GM23338 (cell line): ENCODE data around the gene CPE. TPM values are rescaled to one million over a fixed set of nuclear protein-coding genes. Genes with fewer than 3 reads are reported as not detected.

Experiments
- ATAC-seq: fragments of 200-7000 bp; cut with Tn5 transposase; 3 replicates; pipeline ENCODE4 v1.9.1; 2020
- DNase-seq: peaks from one replicate; pipeline ENCODE4 v3.0.0-alpha.2; 2015; ENCODE audit warnings: low spot score
- H2AFZ ChIP-seq: fragments of 200-600 bp; sonication (generic); 2 replicates; pipeline ENCODE4 v1.8.0; 2016; ENCODE audit warnings: antibody characterized with exemption, mild to moderate bottlenecking, moderate library complexity
- H3F3A ChIP-seq: fragments of 200-600 bp; sonication (generic); replicated peaks from 2 replicates; pipeline ENCODE4 v1.8.0; 2017; ENCODE audit warnings: antibody characterized with exemption, mixed run types, low read depth
- H3K27ac ChIP-seq: fragments of 200-600 bp; sonication (generic); 2 replicates; pipeline ENCODE4 v1.6.1; 2016; ENCODE audit warnings: low read depth
- H3K27me3 ChIP-seq: fragments of 200-600 bp; sonication (generic); 2 replicates; pipeline ENCODE4 v1.8.0; 2016; ENCODE audit warnings: mild to moderate bottlenecking, mixed run types, moderate library complexity; ENCODE audit not compliant: insufficient read depth
- H3K36me3 ChIP-seq: fragments of 200-600 bp; sonication (generic); 2 replicates; pipeline ENCODE4 v1.8.0; 2016; ENCODE audit warnings: mild to moderate bottlenecking; ENCODE audit not compliant: insufficient read depth
- H3K4me1 ChIP-seq: fragments of 200-600 bp; sonication (generic); 2 replicates; pipeline ENCODE4 v1.8.0; 2016; ENCODE audit warnings: mild to moderate bottlenecking, moderate library complexity; ENCODE audit not compliant: insufficient read depth
- H3K4me2 ChIP-seq: fragments of 200-600 bp; sonication (generic); 2 replicates; pipeline ENCODE4 v1.7.1; 2017; ENCODE audit warnings: mixed run types
- H3K4me3 ChIP-seq: fragments of 200-600 bp; sonication (generic); 2 replicates; pipeline ENCODE4 v1.6.1; 2016; ENCODE audit warnings: mixed run types
- H3K79me2 ChIP-seq: fragments of 200-600 bp; sonication (generic); replicated peaks from 2 replicates; pipeline ENCODE4 v1.8.0; 2017; ENCODE audit warnings: mild to moderate bottlenecking; ENCODE audit not compliant: insufficient read depth
- H3K9me2 ChIP-seq: fragments of 200-600 bp; sonication (generic); 2 replicates; pipeline ENCODE4 v1.8.0; 2017; ENCODE audit not compliant: insufficient read depth
- H4K20me1 ChIP-seq: fragments of 200-600 bp; sonication (generic); replicated peaks from 2 replicates; pipeline ENCODE4 v1.8.0; 2017; ENCODE audit warnings: mild to moderate bottlenecking; ENCODE audit not compliant: insufficient read depth
- H3K27ac Mint-ChIP-seq: 2 replicates; pipeline ENCODE4 v1.8.0; 2020; ENCODE audit warnings: inconsistent platforms, mild to moderate bottlenecking, moderate library complexity, mixed read lengths
- H3K27me3 Mint-ChIP-seq: 3 replicates; pipeline ENCODE4 v1.8.0; 2022; ENCODE audit warnings: low read depth, mild to moderate bottlenecking, moderate library complexity, mixed read lengths, inconsistent platforms; ENCODE audit not compliant: insufficient read depth, poor library complexity
- H3K36me3 Mint-ChIP-seq: 3 replicates; pipeline ENCODE4 v1.8.0; 2021; ENCODE audit warnings: low read depth, mild to moderate bottlenecking, inconsistent platforms, moderate library complexity, mixed read lengths
- H3K4me1 Mint-ChIP-seq: 3 replicates; pipeline ENCODE4 v1.8.0; 2020; ENCODE audit warnings: mild to moderate bottlenecking, inconsistent platforms, mixed read lengths
- H3K4me3 Mint-ChIP-seq: 3 replicates; pipeline ENCODE4 v1.8.0; 2021; ENCODE audit warnings: moderate library complexity, mild to moderate bottlenecking, inconsistent platforms, mixed read lengths
- H3K9me3 Mint-ChIP-seq: 3 replicates; pipeline ENCODE4 v1.8.0; 2020; ENCODE audit warnings: moderate library complexity, mild to moderate bottlenecking, inconsistent platforms, mixed read lengths
- CREB1 ChIP-seq: fragments of 250-450 bp; sonication (Bioruptor Pico); IDR thresholded peaks from 2 replicates; pipeline ENCODE4 v1.5.0; 2020; ENCODE audit warnings: low read depth, mild to moderate bottlenecking, moderate library complexity
- EZH2 ChIP-seq: fragments of 200-600 bp; sonication (generic); IDR thresholded peaks from one replicate; pipeline ENCODE4 v1.8.0; 2017; ENCODE audit warnings: antibody characterized with exemption, mild to moderate bottlenecking, low read depth; ENCODE audit not compliant: unreplicated experiment
- EZH2phosphoT487 ChIP-seq: fragments of 200-600 bp; sonication (generic); IDR thresholded peaks from one replicate; pipeline ENCODE4 v1.8.1; 2018; ENCODE audit warnings: antibody characterized with exemption; ENCODE audit not compliant: unreplicated experiment
- JUNB ChIP-seq: IDR thresholded peaks from one replicate; pipeline ENCODE4 v1.6.1; 2016; ENCODE audit warnings: antibody characterized with exemption; ENCODE audit not compliant: unreplicated experiment
- NANOG ChIP-seq: IDR thresholded peaks from 2 replicates; pipeline ENCODE4 v1.6.1; 2016; ENCODE audit warnings: antibody characterized with exemption, borderline replicate concordance
- POLR2AphosphoS5 ChIP-seq: IDR thresholded peaks from 2 replicates; pipeline ENCODE4 v1.6.1; 2016; ENCODE audit warnings: antibody characterized with exemption, low read depth
- STAT1 ChIP-seq: IDR thresholded peaks from one replicate; pipeline ENCODE4 v1.6.1; 2016; ENCODE audit warnings: antibody characterized with exemption; ENCODE audit not compliant: unreplicated experiment
- ZNF114 ChIP-seq: fragments of 250-450 bp; sonication (Bioruptor Pico); IDR thresholded peaks from 2 replicates; pipeline ENCODE4 v1.5.0; 2020; ENCODE audit warnings: mild to moderate bottlenecking, moderate library complexity
- ZNF331 ChIP-seq: fragments of 250-450 bp; sonication (Bioruptor Pico); IDR thresholded peaks from 2 replicates; pipeline ENCODE4 v1.5.0; 2020; ENCODE audit warnings: low read depth, mild to moderate bottlenecking, moderate library complexity
- polyA plus RNA-seq: library from polyadenylated mRNA; unstranded; fragments of >200 nt; fragmentation: Nextera tagmentation; extraction: Ambion mirVana; gene quantifications from 2 replicates; pipeline ENCODE4 v1.2.1, GENCODE V29; 2016
- total RNA-seq: library from RNA; depleted of rRNA; stranded (reverse); fragments of >200 nt; shearing (Covaris generic); gene quantifications from 2 replicates; pipeline ENCODE4 v1.2.3, GENCODE V29; 2014
- TF ChIP-seq, protein P1 (sequence below), 2 experiments: fragments of 200-600 bp in 1 of 2; sonication (generic) in 1 of 2; conservative IDR thresholded peaks; 2 replicates each; pipeline versions ENCODE4 v1.5.1 to v1.6.1; 2016 to 2017; ENCODE audit warnings: antibody characterized with exemption in 2 of 2, low read depth in 2 of 2, mild to moderate bottlenecking in 2 of 2, moderate library complexity in 1 of 2
- TF ChIP-seq, protein P2 (sequence below): IDR thresholded peaks from 2 replicates; pipeline ENCODE4 v1.6.1; 2016; ENCODE audit warnings: antibody characterized with exemption
- TF ChIP-seq, protein P3 (sequence below): IDR thresholded peaks from one replicate; pipeline ENCODE4 v1.6.1; 2018; ENCODE audit warnings: antibody characterized with exemption; ENCODE audit not compliant: unreplicated experiment
- TF ChIP-seq, protein P4 (sequence below): fragments of 250-450 bp; sonication (Bioruptor Pico); IDR thresholded peaks from 2 replicates; pipeline ENCODE4 v1.5.0; 2020; ENCODE audit warnings: mild to moderate bottlenecking, moderate library complexity

CPE gene
- total and polyA plus RNA-seq, 2 experiments from 2014 or later: 10.3 to 16.5 TPM

DNA sequence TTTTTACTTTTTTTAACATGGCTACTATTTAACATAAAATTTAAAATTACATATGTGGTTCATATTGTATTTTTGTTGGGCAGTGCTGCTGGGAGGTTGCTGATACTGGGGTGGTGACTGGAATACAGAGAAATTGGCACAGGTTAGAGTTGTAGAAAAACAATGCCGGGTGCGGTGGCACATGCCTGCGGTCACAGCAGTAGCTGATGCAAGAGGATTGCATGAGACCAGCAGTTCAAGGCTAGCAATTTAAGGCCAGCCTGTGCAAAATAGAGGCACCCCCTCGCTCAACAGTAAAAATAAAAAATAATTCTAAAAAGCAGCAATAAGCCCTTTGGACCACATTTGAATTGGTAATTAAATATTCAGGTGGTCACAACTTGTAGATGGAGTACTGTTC, 11.8 kb upstream of the CPE start:
- Mint-ChIP-seq H3K27ac (no peak overlapping the region), H3K36me3 (no peaks in the 10 kb centered on the region), H3K4me3 (no peak overlapping the region), H3K9me3 (no peaks in the 10 kb centered on the region), H3K4me1 (peaks cover 16% of the 10 kb centered on the region), H3K27me3 (no peaks in the 10 kb centered on the region)
- DNase-seq (no peak), ATAC-seq (no peak)
- Histone ChIP-seq H3K79me2 (no peaks in the 10 kb centered on the region), H3K27ac (no peak overlapping the region), H3K4me3 (no peak overlapping the region), H4K20me1 (no peaks in the 10 kb centered on the region), H3K4me2 (no peak overlapping the region), H3F3A (no peaks in the 10 kb centered on the region), H2AFZ (no peak overlapping the region), H3K36me3 (no peaks in the 10 kb centered on the region), H3K9me2 (no peaks in the 10 kb centered on the region; the same call in 1 of the 2 replicates), H3K27me3 (no peaks in the 10 kb centered on the region), H3K4me1 (peaks cover 12% of the 10 kb centered on the region)
- TF ChIP-seq, protein P1, sequence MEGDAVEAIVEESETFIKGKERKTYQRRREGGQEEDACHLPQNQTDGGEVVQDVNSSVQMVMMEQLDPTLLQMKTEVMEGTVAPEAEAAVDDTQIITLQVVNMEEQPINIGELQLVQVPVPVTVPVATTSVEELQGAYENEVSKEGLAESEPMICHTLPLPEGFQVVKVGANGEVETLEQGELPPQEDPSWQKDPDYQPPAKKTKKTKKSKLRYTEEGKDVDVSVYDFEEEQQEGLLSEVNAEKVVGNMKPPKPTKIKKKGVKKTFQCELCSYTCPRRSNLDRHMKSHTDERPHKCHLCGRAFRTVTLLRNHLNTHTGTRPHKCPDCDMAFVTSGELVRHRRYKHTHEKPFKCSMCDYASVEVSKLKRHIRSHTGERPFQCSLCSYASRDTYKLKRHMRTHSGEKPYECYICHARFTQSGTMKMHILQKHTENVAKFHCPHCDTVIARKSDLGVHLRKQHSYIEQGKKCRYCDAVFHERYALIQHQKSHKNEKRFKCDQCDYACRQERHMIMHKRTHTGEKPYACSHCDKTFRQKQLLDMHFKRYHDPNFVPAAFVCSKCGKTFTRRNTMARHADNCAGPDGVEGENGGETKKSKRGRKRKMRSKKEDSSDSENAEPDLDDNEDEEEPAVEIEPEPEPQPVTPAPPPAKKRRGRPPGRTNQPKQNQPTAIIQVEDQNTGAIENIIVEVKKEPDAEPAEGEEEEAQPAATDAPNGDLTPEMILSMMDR (conservative IDR thresholded peaks at IDR 0.05; ENCODE audit: low read depth in 2 of 2): no peak
- no peak for TF ChIP-seq ZNF331 (CRISPR knock-in tag)
- no peak for TF ChIP-seq CREB1 (CRISPR knock-in tag)
- TF ChIP-seq STAT1: no peak
- no peak for TF ChIP-seq POLR2AphosphoS5
- TF ChIP-seq ZNF114 (CRISPR knock-in tag): no peak
- no peak for TF ChIP-seq NANOG
- no peak for TF ChIP-seq EZH2phosphoT487
- TF ChIP-seq, protein P2, sequence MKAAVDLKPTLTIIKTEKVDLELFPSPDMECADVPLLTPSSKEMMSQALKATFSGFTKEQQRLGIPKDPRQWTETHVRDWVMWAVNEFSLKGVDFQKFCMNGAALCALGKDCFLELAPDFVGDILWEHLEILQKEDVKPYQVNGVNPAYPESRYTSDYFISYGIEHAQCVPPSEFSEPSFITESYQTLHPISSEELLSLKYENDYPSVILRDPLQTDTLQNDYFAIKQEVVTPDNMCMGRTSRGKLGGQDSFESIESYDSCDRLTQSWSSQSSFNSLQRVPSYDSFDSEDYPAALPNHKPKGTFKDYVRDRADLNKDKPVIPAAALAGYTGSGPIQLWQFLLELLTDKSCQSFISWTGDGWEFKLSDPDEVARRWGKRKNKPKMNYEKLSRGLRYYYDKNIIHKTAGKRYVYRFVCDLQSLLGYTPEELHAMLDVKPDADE: no peak
- TF ChIP-seq, protein P3, sequence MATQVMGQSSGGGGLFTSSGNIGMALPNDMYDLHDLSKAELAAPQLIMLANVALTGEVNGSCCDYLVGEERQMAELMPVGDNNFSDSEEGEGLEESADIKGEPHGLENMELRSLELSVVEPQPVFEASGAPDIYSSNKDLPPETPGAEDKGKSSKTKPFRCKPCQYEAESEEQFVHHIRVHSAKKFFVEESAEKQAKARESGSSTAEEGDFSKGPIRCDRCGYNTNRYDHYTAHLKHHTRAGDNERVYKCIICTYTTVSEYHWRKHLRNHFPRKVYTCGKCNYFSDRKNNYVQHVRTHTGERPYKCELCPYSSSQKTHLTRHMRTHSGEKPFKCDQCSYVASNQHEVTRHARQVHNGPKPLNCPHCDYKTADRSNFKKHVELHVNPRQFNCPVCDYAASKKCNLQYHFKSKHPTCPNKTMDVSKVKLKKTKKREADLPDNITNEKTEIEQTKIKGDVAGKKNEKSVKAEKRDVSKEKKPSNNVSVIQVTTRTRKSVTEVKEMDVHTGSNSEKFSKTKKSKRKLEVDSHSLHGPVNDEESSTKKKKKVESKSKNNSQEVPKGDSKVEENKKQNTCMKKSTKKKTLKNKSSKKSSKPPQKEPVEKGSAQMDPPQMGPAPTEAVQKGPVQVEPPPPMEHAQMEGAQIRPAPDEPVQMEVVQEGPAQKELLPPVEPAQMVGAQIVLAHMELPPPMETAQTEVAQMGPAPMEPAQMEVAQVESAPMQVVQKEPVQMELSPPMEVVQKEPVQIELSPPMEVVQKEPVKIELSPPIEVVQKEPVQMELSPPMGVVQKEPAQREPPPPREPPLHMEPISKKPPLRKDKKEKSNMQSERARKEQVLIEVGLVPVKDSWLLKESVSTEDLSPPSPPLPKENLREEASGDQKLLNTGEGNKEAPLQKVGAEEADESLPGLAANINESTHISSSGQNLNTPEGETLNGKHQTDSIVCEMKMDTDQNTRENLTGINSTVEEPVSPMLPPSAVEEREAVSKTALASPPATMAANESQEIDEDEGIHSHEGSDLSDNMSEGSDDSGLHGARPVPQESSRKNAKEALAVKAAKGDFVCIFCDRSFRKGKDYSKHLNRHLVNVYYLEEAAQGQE: no peak
- TF ChIP-seq EZH2: no peak
- TF ChIP-seq, protein P4, sequence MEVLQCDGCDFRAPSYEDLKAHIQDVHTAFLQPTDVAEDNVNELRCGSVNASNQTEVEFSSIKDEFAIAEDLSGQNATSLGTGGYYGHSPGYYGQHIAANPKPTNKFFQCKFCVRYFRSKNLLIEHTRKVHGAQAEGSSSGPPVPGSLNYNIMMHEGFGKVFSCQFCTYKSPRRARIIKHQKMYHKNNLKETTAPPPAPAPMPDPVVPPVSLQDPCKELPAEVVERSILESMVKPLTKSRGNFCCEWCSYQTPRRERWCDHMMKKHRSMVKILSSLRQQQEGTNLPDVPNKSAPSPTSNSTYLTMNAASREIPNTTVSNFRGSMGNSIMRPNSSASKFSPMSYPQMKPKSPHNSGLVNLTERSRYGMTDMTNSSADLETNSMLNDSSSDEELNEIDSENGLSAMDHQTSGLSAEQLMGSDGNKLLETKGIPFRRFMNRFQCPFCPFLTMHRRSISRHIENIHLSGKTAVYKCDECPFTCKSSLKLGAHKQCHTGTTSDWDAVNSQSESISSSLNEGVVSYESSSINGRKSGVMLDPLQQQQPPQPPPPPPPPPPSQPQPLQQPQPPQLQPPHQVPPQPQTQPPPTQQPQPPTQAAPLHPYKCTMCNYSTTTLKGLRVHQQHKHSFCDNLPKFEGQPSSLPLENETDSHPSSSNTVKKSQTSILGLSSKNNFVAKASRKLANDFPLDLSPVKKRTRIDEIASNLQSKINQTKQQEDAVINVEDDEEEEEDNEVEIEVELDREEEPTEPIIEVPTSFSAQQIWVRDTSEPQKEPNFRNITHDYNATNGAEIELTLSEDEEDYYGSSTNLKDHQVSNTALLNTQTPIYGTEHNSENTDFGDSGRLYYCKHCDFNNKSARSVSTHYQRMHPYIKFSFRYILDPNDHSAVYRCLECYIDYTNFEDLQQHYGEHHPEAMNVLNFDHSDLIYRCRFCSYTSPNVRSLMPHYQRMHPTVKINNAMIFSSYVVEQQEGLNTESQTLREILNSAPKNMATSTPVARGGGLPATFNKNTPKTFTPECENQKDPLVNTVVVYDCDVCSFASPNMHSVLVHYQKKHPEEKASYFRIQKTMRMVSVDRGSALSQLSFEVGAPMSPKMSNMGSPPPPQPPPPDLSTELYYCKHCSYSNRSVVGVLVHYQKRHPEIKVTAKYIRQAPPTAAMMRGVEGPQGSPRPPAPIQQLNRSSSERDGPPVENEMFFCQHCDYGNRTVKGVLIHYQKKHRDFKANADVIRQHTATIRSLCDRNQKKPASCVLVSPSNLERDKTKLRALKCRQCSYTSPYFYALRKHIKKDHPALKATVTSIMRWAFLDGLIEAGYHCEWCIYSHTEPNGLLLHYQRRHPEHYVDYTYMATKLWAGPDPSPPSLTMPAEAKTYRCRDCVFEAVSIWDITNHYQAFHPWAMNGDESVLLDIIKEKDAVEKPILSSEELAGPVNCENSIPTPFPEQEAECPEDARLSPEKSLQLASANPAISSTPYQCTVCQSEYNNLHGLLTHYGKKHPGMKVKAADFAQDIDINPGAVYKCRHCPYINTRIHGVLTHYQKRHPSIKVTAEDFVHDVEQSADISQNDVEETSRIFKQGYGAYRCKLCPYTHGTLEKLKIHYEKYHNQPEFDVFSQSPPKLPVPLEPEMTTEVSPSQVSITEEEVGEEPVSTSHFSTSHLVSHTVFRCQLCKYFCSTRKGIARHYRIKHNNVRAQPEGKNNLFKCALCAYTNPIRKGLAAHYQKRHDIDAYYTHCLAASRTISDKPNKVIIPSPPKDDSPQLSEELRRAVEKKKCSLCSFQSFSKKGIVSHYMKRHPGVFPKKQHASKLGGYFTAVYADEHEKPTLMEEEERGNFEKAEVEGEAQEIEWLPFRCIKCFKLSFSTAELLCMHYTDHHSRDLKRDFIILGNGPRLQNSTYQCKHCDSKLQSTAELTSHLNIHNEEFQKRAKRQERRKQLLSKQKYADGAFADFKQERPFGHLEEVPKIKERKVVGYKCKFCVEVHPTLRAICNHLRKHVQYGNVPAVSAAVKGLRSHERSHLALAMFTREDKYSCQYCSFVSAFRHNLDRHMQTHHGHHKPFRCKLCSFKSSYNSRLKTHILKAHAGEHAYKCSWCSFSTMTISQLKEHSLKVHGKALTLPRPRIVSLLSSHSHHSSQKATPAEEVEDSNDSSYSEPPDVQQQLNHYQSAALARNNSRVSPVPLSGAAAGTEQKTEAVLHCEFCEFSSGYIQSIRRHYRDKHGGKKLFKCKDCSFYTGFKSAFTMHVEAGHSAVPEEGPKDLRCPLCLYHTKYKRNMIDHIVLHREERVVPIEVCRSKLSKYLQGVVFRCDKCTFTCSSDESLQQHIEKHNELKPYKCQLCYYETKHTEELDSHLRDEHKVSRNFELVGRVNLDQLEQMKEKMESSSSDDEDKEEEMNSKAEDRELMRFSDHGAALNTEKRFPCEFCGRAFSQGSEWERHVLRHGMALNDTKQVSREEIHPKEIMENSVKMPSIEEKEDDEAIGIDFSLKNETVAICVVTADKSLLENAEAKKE: no peak
- TF ChIP-seq JUNB: no peak
